PC-3 (cell line): ENCODE data around the gene NMNAT2. TPM values are rescaled to one million over a fixed set of nuclear protein-coding genes. Genes with fewer than 3 reads are reported as not detected.

ENCODE experiments used
- ATAC-seq: fragments of 200-7000 bp; cut with Tn5 transposase; 2 replicates; pipeline ENCODE4 v1.9.1; 2020; ENCODE audit warnings: mild to moderate bottlenecking, moderate library complexity
- BruUV-seq: library from RNA; stranded (reverse); fragments of 400-500 nt; replicated peaks from 2 replicates; lab custom pipeline; 2021; lab: Mats Ljungman, UMichigan
- CTCF ChIA-PET: fragments of 300-600 bp; sonication (Branson Sonifier 250); formaldehyde crosslinking; loops from one replicate; lab custom pipeline; 2022; ENCODE audit warnings: antibody characterized with exemption; lab: Charles Lee
- POLR2A ChIA-PET: fragments of 300-600 bp; sonication (Branson Sonifier 250); formaldehyde crosslinking; loops from one replicate; lab custom pipeline; 2022; ENCODE audit warnings: antibody characterized with exemption; ENCODE audit not compliant: unreplicated experiment; lab: Charles Lee
- DNase-seq: peaks from one replicate; pipeline ENCODE4 v3.0.0-alpha.2; 2015
- H2AFZ ChIP-seq: fragments of 300-600 bp; sonication (generic); 2 replicates; pipeline ENCODE4 v1.6.0; 2016; ENCODE audit warnings: antibody characterized with exemption, low read length
- H3F3A ChIP-seq: fragments of 300-600 bp; sonication (generic); one replicate; pipeline ENCODE4 v1.6.0; 2017; ENCODE audit warnings: antibody characterized with exemption, low read length, control low read depth, mild to moderate bottlenecking; ENCODE audit not compliant: unreplicated experiment
- H3K27ac ChIP-seq: fragments of 300-600 bp; sonication (generic); 2 replicates; pipeline ENCODE4 v1.5.1; 2016; ENCODE audit warnings: mild to moderate bottlenecking, low read length
- H3K27me3 ChIP-seq: fragments of 300-600 bp; sonication (generic); 2 replicates; pipeline ENCODE4 v1.6.1; 2016; ENCODE audit warnings: low read length, mixed read lengths
- H3K36me3 ChIP-seq: fragments of 300-600 bp; sonication (generic); 2 replicates; pipeline ENCODE4 v1.6.1; 2016; ENCODE audit warnings: low read depth, mixed run types, low read length, mixed read lengths
- H3K4me1 ChIP-seq: fragments of 300-600 bp; sonication (generic); 2 replicates; pipeline ENCODE4 v1.5.1; 2016; ENCODE audit warnings: low read length; ENCODE audit not compliant: insufficient read depth
- H3K4me2 ChIP-seq: fragments of 300-600 bp; sonication (generic); 2 replicates; pipeline ENCODE4 v1.6.0; 2016; ENCODE audit warnings: low read length
- H3K4me3 ChIP-seq: fragments of 300-600 bp; sonication (generic); 2 replicates; pipeline ENCODE4 v1.5.1; 2016; ENCODE audit warnings: mild to moderate bottlenecking, low read length, mixed read lengths
- H3K79me2 ChIP-seq: fragments of 300-600 bp; sonication (generic); 2 replicates; pipeline ENCODE4 v1.6.1; 2017; ENCODE audit warnings: low read length, mixed read lengths
- H3K9ac ChIP-seq: fragments of 300-600 bp; sonication (generic); 2 replicates; pipeline ENCODE4 v1.6.0; 2016; ENCODE audit warnings: mild to moderate bottlenecking, low read length
- H3K9me2 ChIP-seq: fragments of 300-600 bp; sonication (generic); replicated peaks from 2 replicates; pipeline ENCODE4 v1.6.1; 2016; ENCODE audit warnings: mixed run types, low read length, mixed read lengths
- H3K9me3 ChIP-seq: fragments of 300-600 bp; sonication (generic); 2 replicates; pipeline ENCODE4 v1.6.1; 2016; ENCODE audit warnings: low read length, mixed read lengths
- H4K20me1 ChIP-seq: fragments of 300-600 bp; sonication (generic); 2 replicates; pipeline ENCODE4 v1.6.1; 2016; ENCODE audit warnings: low read length, mixed read lengths
- EZH2 ChIP-seq: fragments of 300-600 bp; sonication (generic); IDR thresholded peaks from one replicate; pipeline ENCODE4 v1.6.1; 2017; ENCODE audit warnings: antibody characterized with exemption, mild to moderate bottlenecking, low read length; ENCODE audit not compliant: unreplicated experiment
- EZH2phosphoT487 ChIP-seq: fragments of 300-600 bp; sonication (generic); IDR thresholded peaks from 2 replicates; pipeline ENCODE4 v1.6.1; 2018; ENCODE audit warnings: mild to moderate bottlenecking, antibody characterized with exemption, low read length, borderline replicate concordance
- intact Hi-C: fragments of 100-400 bp; cut with micrococcal nuclease; formaldehyde crosslinking; loops from 2 replicates; pipeline ENCODE4 v1.9.0; 2023
- total RNA-seq: library from RNA; depleted of rRNA; stranded (reverse); fragments of >200 nt; gene quantifications from 2 replicates; pipeline ENCODE4 v1.2.3, GENCODE V29; 2014
- TF ChIP-seq, protein P1 (sequence below): fragments of 300-600 bp; sonication (generic); conservative IDR thresholded peaks from 2 replicates; pipeline ENCODE4 v1.5.1; 2017; ENCODE audit warnings: antibody characterized with exemption, low read depth, mild to moderate bottlenecking, low read length

The NMNAT2 gene
- total RNA-seq, 1 experiment from 2014 or later: 6.0 TPM

- Histone ChIP-seq H3K4me2 (no peak overlapping the region), H3K4me1 (peaks cover 33% of the 10 kb centered on the region), H3K9me2 (no peaks in the 10 kb centered on the region), H3F3A (no peaks in the 10 kb centered on the region), H3K9me3 (no peaks in the 10 kb centered on the region), H3K9ac (no peak overlapping the region), H3K79me2 (peaks cover 28% of the 10 kb centered on the region), H3K27me3 (no peaks in the 10 kb centered on the region), H3K36me3 (no peaks in the 10 kb centered on the region), H3K4me3 (no peak overlapping the region), H3K27ac (peak overlapping the region; percentile 2; the same call in 1 of the 2 replicates), H2AFZ (no peak overlapping the region), H4K20me1 (no peaks in the 10 kb centered on the region)
- POLR2A ChIA-PET: no interaction called here
- DNase-seq (peak; percentile 67), ATAC-seq (peak; percentile 14; the same call in 1 of the 2 replicates)
- TF ChIP-seq EZH2phosphoT487 (no peak), EZH2 (no peak)
- TF ChIP-seq, protein P1, sequence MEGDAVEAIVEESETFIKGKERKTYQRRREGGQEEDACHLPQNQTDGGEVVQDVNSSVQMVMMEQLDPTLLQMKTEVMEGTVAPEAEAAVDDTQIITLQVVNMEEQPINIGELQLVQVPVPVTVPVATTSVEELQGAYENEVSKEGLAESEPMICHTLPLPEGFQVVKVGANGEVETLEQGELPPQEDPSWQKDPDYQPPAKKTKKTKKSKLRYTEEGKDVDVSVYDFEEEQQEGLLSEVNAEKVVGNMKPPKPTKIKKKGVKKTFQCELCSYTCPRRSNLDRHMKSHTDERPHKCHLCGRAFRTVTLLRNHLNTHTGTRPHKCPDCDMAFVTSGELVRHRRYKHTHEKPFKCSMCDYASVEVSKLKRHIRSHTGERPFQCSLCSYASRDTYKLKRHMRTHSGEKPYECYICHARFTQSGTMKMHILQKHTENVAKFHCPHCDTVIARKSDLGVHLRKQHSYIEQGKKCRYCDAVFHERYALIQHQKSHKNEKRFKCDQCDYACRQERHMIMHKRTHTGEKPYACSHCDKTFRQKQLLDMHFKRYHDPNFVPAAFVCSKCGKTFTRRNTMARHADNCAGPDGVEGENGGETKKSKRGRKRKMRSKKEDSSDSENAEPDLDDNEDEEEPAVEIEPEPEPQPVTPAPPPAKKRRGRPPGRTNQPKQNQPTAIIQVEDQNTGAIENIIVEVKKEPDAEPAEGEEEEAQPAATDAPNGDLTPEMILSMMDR: no peak
- BruUV-seq: no TSS peak
- CTCF ChIA-PET: no interaction called here
- intact Hi-C loops: no loop called here
Measured at GRCh38 chr1:183414365-183414764, 3.8 kb downstream of the NMNAT2 start.

DNA sequence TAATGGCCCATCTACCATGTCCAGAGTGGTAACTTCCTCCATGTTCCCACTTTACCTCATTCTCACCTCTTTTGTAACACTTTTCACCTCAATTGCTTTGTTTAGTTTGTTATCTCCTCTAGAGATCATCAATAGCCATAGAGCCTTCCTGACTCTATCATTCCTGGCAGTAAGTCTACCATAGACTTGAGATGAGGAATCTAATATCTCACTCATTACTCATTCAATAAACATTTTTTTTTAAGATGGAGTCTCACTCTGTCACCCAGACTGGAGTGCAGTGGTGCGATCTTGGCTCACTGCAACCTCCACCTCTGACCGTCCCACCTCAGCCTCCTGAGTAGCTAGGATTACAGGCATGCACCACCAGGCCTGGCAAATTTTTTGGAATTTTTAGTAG lies 7.1 kb downstream of the NMNAT2 start:
- no peak overlapping the region for H3K9ac ChIP-seq
- H3K4me3 ChIP-seq: no peak overlapping the region
- intact Hi-C loops: loop anchor here (2.0 kb wide), 1 partner anchor 22 kb away; no protein-coding TSS in a partner anchor
- no peaks in the 10 kb centered on the region for H3K27me3 ChIP-seq
- no peaks in the 10 kb centered on the region for H3K9me3 ChIP-seq
- no peak overlapping the region for H2AFZ ChIP-seq
- peak overlapping the region; percentile 37; the same call in 1 of the 2 replicates for H3K4me2 ChIP-seq
- peaks cover 27% of the 10 kb centered on the region for H3K4me1 ChIP-seq
- ATAC-seq: peak; percentile 91
- ChIA-PET POLR2A (no interaction called here), CTCF (no interaction called here)
- no peaks in the 10 kb centered on the region for H3K36me3 ChIP-seq
- H3K27ac ChIP-seq: peak overlapping the region; percentile 58
- H3K9me2 ChIP-seq: no peaks in the 10 kb centered on the region
- H4K20me1 ChIP-seq: no peaks in the 10 kb centered on the region
- TF ChIP-seq, protein P1: no peak
- TF ChIP-seq EZH2phosphoT487 (no peak), EZH2 (no peak)
- no peaks in the 10 kb centered on the region for H3F3A ChIP-seq
- H3K79me2 ChIP-seq: peaks cover 10% of the 10 kb centered on the region; the same call in 1 of the 2 replicates
- no TSS peak for BruUV-seq
- peak; percentile 71 for DNase-seq

DNA sequence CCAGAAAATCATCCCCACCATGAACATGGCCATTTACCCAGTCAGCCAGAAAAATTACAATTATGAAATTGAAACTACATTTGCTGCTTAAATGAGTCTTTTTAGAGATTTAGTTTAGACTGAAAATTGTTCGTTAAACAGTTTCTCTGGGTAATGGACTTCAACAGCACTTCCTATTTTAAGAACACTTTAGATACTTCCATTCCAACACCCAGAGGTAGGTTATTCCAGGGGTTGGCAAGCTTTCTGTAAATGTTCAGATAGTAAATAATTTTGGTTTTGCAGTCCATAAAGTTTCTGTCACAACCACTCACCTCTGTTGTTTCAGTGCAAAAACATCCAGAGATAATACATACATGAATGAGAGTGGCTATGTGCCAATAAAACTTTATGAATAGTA lies 10.2 kb downstream of the NMNAT2 start:
- Histone ChIP-seq H3F3A (no peaks in the 10 kb centered on the region), H3K9me2 (no peaks in the 10 kb centered on the region), H3K4me2 (no peak overlapping the region), H4K20me1 (no peaks in the 10 kb centered on the region), H3K9ac (no peak overlapping the region), H3K27ac (no peak overlapping the region), H2AFZ (no peak overlapping the region), H3K9me3 (no peaks in the 10 kb centered on the region), H3K36me3 (no peaks in the 10 kb centered on the region), H3K4me1 (peaks cover 14% of the 10 kb centered on the region), H3K27me3 (no peaks in the 10 kb centered on the region), H3K4me3 (no peak overlapping the region), H3K79me2 (peaks cover 9% of the 10 kb centered on the region; the same call in 1 of the 2 replicates)
- BruUV-seq: no TSS peak
- DNase-seq (no peak), ATAC-seq (no peak)
- intact Hi-C loops: no loop called here
- CTCF ChIA-PET: no interaction called here
- POLR2A ChIA-PET: no interaction called here
- TF ChIP-seq EZH2: no peak
- TF ChIP-seq, protein P1: no peak
- TF ChIP-seq EZH2phosphoT487: no peak
